Umbilical cord (tissue), 2 donors: ENCODE results near the gene ADGRV1. TPM values are rescaled to one million over a fixed set of nuclear protein-coding genes. Genes with fewer than 3 reads are reported as not detected.
"Not testable (repeated sequence)": the region's sequence is repeated elsewhere in the genome, so short reads cannot be mapped to it uniquely, and the experiment has no call there.

Experiments used
- DNase-seq: peaks from one replicate; pipeline ENCODE4 v3.0.0-alpha.2; 2015; ENCODE audit warnings: low spot score
- total RNA-seq: library from RNA; depleted of rRNA; stranded (reverse); fragments of >200 nt; gene quantifications from one replicate; pipeline ENCODE4 v1.2.3, GENCODE V29; 2014; ENCODE audit warnings: low replicate concordance; ENCODE audit not compliant: insufficient read depth

The ADGRV1 gene
- total RNA-seq, 1 donor from 2014 or later = 15.4 TPM

- DNase-seq = no peak
These were observed 39.7 kb downstream of the ADGRV1 start for GRCh38 chr5:90598293-90598692.

- DNase-seq = not testable (repeated sequence)
These were observed 41.7 kb downstream of the ADGRV1 start for GRCh38 chr5:90600307-90600706.

GRCh38 chr5:90601468-90601867, 42.9 kb downstream of the ADGRV1 start:
- no peak for DNase-seq

- no peak for DNase-seq
These were observed 44.1 kb downstream of the ADGRV1 start for GRCh38 chr5:90602681-90603080.

- DNase-seq = no peak
These were observed 47.9 kb downstream of the ADGRV1 start for GRCh38 chr5:90606539-90606938.

GRCh38 chr5:90612919-90613318, 54.3 kb downstream of the ADGRV1 start:
- no peak for DNase-seq

GRCh38 chr5:90613459-90613858, 54.9 kb downstream of the ADGRV1 start:
- no peak for DNase-seq

GRCh38 chr5:90613918-90614504, 55.4 kb downstream of the ADGRV1 start:
- DNase-seq = no peak

- no peak for DNase-seq
These were observed 56.8 kb downstream of the ADGRV1 start for GRCh38 chr5:90615355-90615754.

- no peak for DNase-seq
These were observed 59.5 kb downstream of the ADGRV1 start for GRCh38 chr5:90618071-90618470.

- not testable (repeated sequence) for DNase-seq
These were observed 61.2 kb downstream of the ADGRV1 start for GRCh38 chr5:90619762-90620161.

GRCh38 chr5:90621848-90622247, 63.3 kb downstream of the ADGRV1 start:
- DNase-seq = no peak

GRCh38 chr5:90626493-90626892, 67.9 kb downstream of the ADGRV1 start:
- no peak for DNase-seq

- DNase-seq = no peak
These were observed 69.9 kb downstream of the ADGRV1 start for GRCh38 chr5:90628492-90628891.

GRCh38 chr5:90632791-90633190, 74.2 kb downstream of the ADGRV1 start:
- DNase-seq = no peak

- no peak for DNase-seq
These were observed 78.4 kb downstream of the ADGRV1 start for GRCh38 chr5:90636948-90637347.

- DNase-seq = no peak
These were observed 79.1 kb downstream of the ADGRV1 start for GRCh38 chr5:90637731-90638130.

GRCh38 chr5:90638878-90639277, 80.3 kb downstream of the ADGRV1 start:
- no peak for DNase-seq

GRCh38 chr5:90640484-90641059, 82.0 kb downstream of the ADGRV1 start:
- no peak for DNase-seq

- DNase-seq = peak; percentile 47
These were observed 82.9 kb downstream of the ADGRV1 start for GRCh38 chr5:90641528-90641927.

- DNase-seq = no peak
These were observed 84.2 kb downstream of the ADGRV1 start for GRCh38 chr5:90642706-90643229.

GRCh38 chr5:90644132-90644531, 85.5 kb downstream of the ADGRV1 start:
- no peak for DNase-seq

GRCh38 chr5:90645024-90645610, 86.5 kb downstream of the ADGRV1 start:
- DNase-seq = no peak
